ENCODE data around the gene C16orf74.
A peak's percentile ranks its signal among the peaks of the same experiment; 100 is the strongest.

The C16orf74 gene

GRCh38 chr16:85718153-85718477 lies 32.8 kb downstream of the C16orf74 start:
- TF ChIP-seq CSRNP3 (CRISPR knock-in tag; IDR thresholded peaks at IDR 0.05) = no peak
- TF ChIP-seq ARNTL (CRISPR knock-in tag; IDR thresholded peaks at IDR 0.05; ENCODE audit: borderline replicate concordance, low read depth) = no peak
- TF ChIP-seq ZFP30 (CRISPR knock-in tag; IDR thresholded peaks at IDR 0.05) = no peak
- TF ChIP-seq ZNF565 (CRISPR knock-in tag; conservative IDR thresholded peaks at IDR 0.05; ENCODE audit: low read depth) = no peak
- ATAC-seq = no peak

GRCh38 chr16:85717393-85718152 lies 33.3 kb downstream of the C16orf74 start:
- no peak for TF ChIP-seq CSRNP3 (CRISPR knock-in tag; IDR thresholded peaks at IDR 0.05)
- TF ChIP-seq ZFP3 (CRISPR knock-in tag; IDR thresholded peaks at IDR 0.05) = no peak
- TF ChIP-seq ESRRG (CRISPR knock-in tag; IDR thresholded peaks at IDR 0.05) = no peak
- TF ChIP-seq PATZ1 (CRISPR knock-in tag; IDR thresholded peaks at IDR 0.05; ENCODE audit: borderline replicate concordance) = no peak
- no peak for TF ChIP-seq SNAI2 (CRISPR knock-in tag; IDR thresholded peaks at IDR 0.05)
- no peak for TF ChIP-seq BACH2 (CRISPR knock-in tag; IDR thresholded peaks at IDR 0.05; ENCODE audit: borderline replicate concordance)
- no peak for TF ChIP-seq ZNF8 (CRISPR knock-in tag; IDR thresholded peaks at IDR 0.05)
- no peak for TF ChIP-seq TOX (CRISPR knock-in tag; IDR thresholded peaks at IDR 0.05; ENCODE audit: borderline replicate concordance)
- TF ChIP-seq ZC3H10 (CRISPR knock-in tag; IDR thresholded peaks at IDR 0.05) = no peak
- TF ChIP-seq POU6F1 (CRISPR knock-in tag; IDR thresholded peaks at IDR 0.05; ENCODE audit: borderline replicate concordance, low read depth) = no peak
- no peak for TF ChIP-seq ZNF70 (CRISPR knock-in tag; IDR thresholded peaks at IDR 0.05)
- no peak for TF ChIP-seq CSDC2 (CRISPR knock-in tag; IDR thresholded peaks at IDR 0.05)
- TF ChIP-seq ZNF565 (CRISPR knock-in tag; conservative IDR thresholded peaks at IDR 0.05; ENCODE audit: low read depth) = no peak
- no peak for TF ChIP-seq ISL1 (CRISPR knock-in tag; IDR thresholded peaks at IDR 0.05)
- no peak for TF ChIP-seq TSHZ2 (CRISPR knock-in tag; IDR thresholded peaks at IDR 0.05)
- no peak for TF ChIP-seq CREB5 (CRISPR knock-in tag; IDR thresholded peaks at IDR 0.05; ENCODE audit: low read depth)
- no peak for TF ChIP-seq PPARA (CRISPR knock-in tag; IDR thresholded peaks at IDR 0.05; ENCODE audit: borderline replicate concordance)
- TF ChIP-seq OSR1 (CRISPR knock-in tag; IDR thresholded peaks at IDR 0.05) = no peak
- peak; percentile 72 for ATAC-seq
